Right lobe of liver (tissue), 6 donors: Measurements from ENCODE around the gene BACH1. TPM values are rescaled to one million over a fixed set of nuclear protein-coding genes. Genes with fewer than 3 reads are reported as not detected.

Source experiments
- ATAC-seq, 4 donors: fragments of 200-7000 bp; cut with Tn5 transposase; one replicate each; pipeline ENCODE4 v1.9.1; 2020; ENCODE audit warnings: mild to moderate bottlenecking in 4 of 4, moderate library complexity in 4 of 4
- DNase-seq, 3 donors: peaks; one replicate each; pipeline ENCODE4 v3.0.0-alpha.2; 2020
- H3K27ac ChIP-seq, 3 donors: fragments of 200-600 bp; one replicate each; pipeline ENCODE4 v1.8.0; 2022
- H3K27me3 ChIP-seq, 2 donors: fragments of 200-600 bp; one replicate each; pipeline ENCODE4 v1.8.0; 2022
- H3K36me3 ChIP-seq, 4 donors: fragments of 200-600 bp; sonication (generic) in 1 of 4; one replicate each; pipeline versions ENCODE4 v1.5.1 to v1.8.0; 2017 to 2022; ENCODE audit warnings: control low read depth in 1 of 4
- H3K4me1 ChIP-seq, 4 donors: fragments of 200-600 bp; sonication (generic) in 1 of 4; one replicate each; pipeline versions ENCODE4 v1.5.1 to v1.8.0; 2017 to 2022; ENCODE audit warnings: control low read depth in 1 of 4
- H3K4me3 ChIP-seq, 3 donors: fragments of 200-600 bp; one replicate each; pipeline ENCODE4 v1.8.0; 2022
- H3K9me3 ChIP-seq, 4 donors: fragments of 200-600 bp; sonication (generic) in 1 of 4; one replicate each; pipeline versions ENCODE4 v1.5.1 to v1.8.0; 2017 to 2022; ENCODE audit warnings: control low read depth in 1 of 4
- CTCF ChIP-seq, 4 donors: fragments of 200-600 bp in 3 of 4; fragments of 450-650 bp in 1 of 4; IDR thresholded peaks; one replicate each; pipeline versions ENCODE4 v1.5.1 to v1.8.0; 2016 to 2022; ENCODE audit warnings: antibody characterized with exemption in 4 of 4, mild to moderate bottlenecking in 2 of 4
- POLR2A ChIP-seq: fragments of 450-650 bp; IDR thresholded peaks from one replicate; pipeline ENCODE4 v1.6.1; 2017; ENCODE audit warnings: antibody characterized with exemption, mild to moderate bottlenecking
- WGBS: methylation state at CpG from one replicate; pipeline ENCODE4 v1.1.6; 2018; ENCODE audit warnings: low coverage, low lambda C conversion rate; ENCODE audit not compliant: insufficient coverage; ENCODE audit errors: missing lambda C conversion rate; 5-methylcytosine and 5-hydroxymethylcytosine counted together
- intact Hi-C, 2 donors: fragments of 100-400 bp; cut with DNase I; formaldehyde crosslinking; loops; one replicate each; pipeline versions ENCODE4 v1.11.2 to v1.14.1; 2022
- total RNA-seq, 6 experiments: library from RNA; depleted of rRNA in 2 of 6; stranded (reverse); fragments of >200 nt in 2 of 6; fragmentation: NEBNext Ultra II Directional in 3 of 6; extraction: Animal tissue kit (Norgen Biotek cat#: 25700) in 3 of 6; gene quantifications; one replicate each; pipeline versions ENCODE4 v1.1.0 to v1.2.4, GENCODE V29; 2016 to 2023
- donor health status: DM: no; HTN: yes; CAD: no.
- donor health status: DM: no; HTN: no; CAD: no.
- donor health status: DM: no; HTN: no; CAD: no.
- donor health status: DM: no; HTN: yes; CAD: no.
- donor health status: DM: no; HTN: yes; CAD: no.

The BACH1 gene
- total RNA-seq, 6 experiments from 2014 or later, result 22.7 to 57.5 (median 27.2) TPM

DNA sequence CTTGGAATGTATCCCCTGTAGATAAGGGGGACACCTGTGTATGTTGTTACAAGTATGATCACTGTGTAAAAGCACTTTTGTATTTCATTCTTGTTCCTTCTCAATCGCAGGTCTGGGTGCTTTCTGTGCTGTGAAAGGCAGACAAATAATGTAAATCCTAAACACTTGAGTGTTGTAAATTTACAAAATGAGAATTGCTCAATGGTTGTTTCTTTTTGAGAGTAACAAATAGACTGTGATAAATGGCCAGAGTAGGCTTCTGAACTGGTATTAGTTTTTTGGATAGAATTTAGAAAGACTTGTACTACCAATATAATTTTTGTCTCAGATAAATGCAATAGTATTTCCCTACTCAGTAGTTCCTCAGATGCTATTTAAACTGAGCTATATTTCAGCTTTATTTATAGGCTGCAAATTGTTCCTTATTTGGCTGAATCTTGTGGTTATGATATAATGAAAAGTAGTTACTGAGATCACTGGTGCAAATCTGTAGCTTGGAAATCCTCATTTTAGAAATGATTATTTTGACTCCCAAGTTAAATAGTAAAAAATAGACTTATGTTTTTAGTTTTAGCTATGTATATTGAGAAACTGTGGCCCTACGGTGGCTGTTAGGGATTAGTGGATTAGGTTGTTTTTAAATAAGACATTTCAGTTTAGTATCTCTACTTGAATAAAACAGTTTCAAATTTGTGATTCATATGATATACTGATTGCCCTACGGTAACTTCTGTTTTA is 9.2 kb downstream of the BACH1 start:
- ATAC-seq (no peak), DNase-seq (no peak)
- intact Hi-C loops, result no loop called here
- TF ChIP-seq CTCF (IDR thresholded peaks at IDR 0.05) (no peak), POLR2A (no peak)
- Histone ChIP-seq H3K4me1 (peaks cover 0 to 47% (median 14%) of the 10 kb centered on the region in 4 donors), H3K36me3 (no peaks in the 10 kb centered on the region), H3K27me3 (no peaks in the 10 kb centered on the region), H3K27ac (no peak overlapping the region), H3K9me3 (no peaks in the 10 kb centered on the region), H3K4me3 (no peak overlapping the region)
- WGBS, result 51% methylated on average over 3 of the region's 3 CpGs

- TF ChIP-seq CTCF (IDR thresholded peaks at IDR 0.05) (no peak), POLR2A (no peak)
- DNase-seq, result no peak
- intact Hi-C loops, result no loop called here
- Histone ChIP-seq H3K36me3 (no peaks in the 10 kb centered on the region), H3K4me3 (no peak overlapping the region), H3K27me3 (no peaks in the 10 kb centered on the region), H3K9me3 (no peaks in the 10 kb centered on the region), H3K27ac (no peak overlapping the region), H3K4me1 (peaks cover 0 to 43% (median 14%) of the 10 kb centered on the region in 4 donors)
- ATAC-seq, result no peak
- WGBS, result 91% methylated on average over 2 of the region's 2 CpGs
Observed at GRCh38 chr21:29308456-29308783, 9.7 kb downstream of the BACH1 start.

DNA sequence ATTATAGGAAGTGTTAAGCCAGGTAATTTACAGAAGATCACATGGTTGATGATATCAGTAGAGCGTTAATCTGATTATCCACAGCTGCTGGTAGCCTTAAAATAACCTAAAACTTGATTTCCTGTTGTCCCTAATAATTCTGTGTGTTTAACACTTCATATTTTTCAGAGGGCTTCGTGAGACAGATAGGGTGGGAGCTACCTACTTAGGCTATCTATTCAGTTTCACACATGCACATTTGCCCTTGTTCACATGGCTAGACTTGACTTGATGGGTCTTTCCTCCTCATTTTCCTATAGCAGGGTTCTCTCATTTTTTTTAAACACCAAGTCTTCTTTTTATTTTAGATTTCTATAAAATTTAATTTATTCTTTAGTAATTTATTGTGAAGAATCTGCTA is 11.0 kb downstream of the BACH1 start:
- ATAC-seq (no peak), DNase-seq (no peak)
- 81% methylated on average over 2 of the region's 2 CpGs for WGBS
- H3K27me3 ChIP-seq, result no peaks in the 10 kb centered on the region
- intact Hi-C loops, result no loop called here
- H3K27ac ChIP-seq, result no peak overlapping the region
- no peak for TF ChIP-seq CTCF (IDR thresholded peaks at IDR 0.05)
- no peak for TF ChIP-seq POLR2A
- H3K9me3 ChIP-seq, result no peaks in the 10 kb centered on the region
- H3K4me1 ChIP-seq, result peaks cover 0 to 42% (median 11%) of the 10 kb centered on the region in 4 donors
- H3K36me3 ChIP-seq, result no peaks in the 10 kb centered on the region
- H3K4me3 ChIP-seq, result no peak overlapping the region

- H3K36me3 ChIP-seq, result no peaks in the 10 kb centered on the region
- ATAC-seq, result no peak
- TF ChIP-seq CTCF (IDR thresholded peaks at IDR 0.05) (no peak), POLR2A (no peak)
- no peak overlapping the region for H3K4me3 ChIP-seq
- intact Hi-C loops, result no loop called here
- H3K27me3 ChIP-seq, result no peaks in the 10 kb centered on the region
- H3K27ac ChIP-seq, result no peak overlapping the region
- peaks cover 0 to 49% (median 5%) of the 10 kb centered on the region in 4 donors for H3K4me1 ChIP-seq
- H3K9me3 ChIP-seq, result no peaks in the 10 kb centered on the region
- 86% methylated on average over 2 of the region's 2 CpGs for WGBS
- DNase-seq, result no peak
Observed at GRCh38 chr21:29311802-29312201, 13.1 kb downstream of the BACH1 start.
